Breast epithelium (tissue), 4 donors: ENCODE data around the gene ALDH3A1. TPM values are rescaled to one million over a fixed set of nuclear protein-coding genes. Genes with fewer than 3 reads are reported as not detected.
A peak's percentile ranks its signal among the peaks of the same experiment; 100 is the strongest.

Experiments
- DNase-seq, 2 donors: peaks; one replicate each; pipeline ENCODE4 v3.0.0-alpha.2; 2019; ENCODE audit warnings: low spot score in 2 of 2
- H3K27ac ChIP-seq, 2 donors: fragments of 200-600 bp; sonication (generic) in 1 of 2; one replicate each; pipeline ENCODE4 v1.5.1; 2016 to 2019; ENCODE audit warnings: mild to moderate bottlenecking in 1 of 2
- H3K27me3 ChIP-seq, 2 donors: fragments of 200-600 bp; sonication (generic) in 1 of 2; one replicate each; pipeline versions ENCODE4 v1.5.1 to v1.6.0; 2017 to 2019; ENCODE audit warnings: control low read depth in 1 of 2, mild to moderate bottlenecking in 1 of 2
- H3K36me3 ChIP-seq: fragments of 200-600 bp; one replicate; pipeline ENCODE4 v1.5.1; 2019
- H3K4me1 ChIP-seq, 2 donors: fragments of 200-600 bp; sonication (generic); one replicate each; pipeline ENCODE4 v1.5.1; 2016 to 2019; ENCODE audit warnings: control low read depth in 1 of 2
- H3K4me3 ChIP-seq, 3 donors: fragments of 200-600 bp; sonication (generic); 1 replicate in 2 of 3; 2 replicates in 1 of 3; pipeline ENCODE4 v1.5.1; 2016 to 2019; ENCODE audit warnings: mild to moderate bottlenecking in 3 of 3, moderate library complexity in 2 of 3
- H3K9me3 ChIP-seq, 2 donors: fragments of 200-600 bp; sonication (generic) in 1 of 2; one replicate each; pipeline ENCODE4 v1.5.1; 2016 to 2019; ENCODE audit warnings: control low read depth in 1 of 2
- POLR2A ChIP-seq: fragments of 450-650 bp; IDR thresholded peaks from one replicate; pipeline ENCODE4 v1.6.1; 2016; ENCODE audit warnings: antibody characterized with exemption, mild to moderate bottlenecking, moderate library complexity
- POLR2AphosphoS5 ChIP-seq, 3 donors: sonication (generic); formaldehyde crosslinking; IDR thresholded peaks; one replicate each; pipeline ENCODE4 v1.6.1; 2017; ENCODE audit warnings: antibody characterized with exemption in 3 of 3
- intact Hi-C: fragments of 100-400 bp; cut with DNase I; formaldehyde crosslinking; loops from one replicate; pipeline ENCODE4 v1.15.1; 2023; ENCODE audit warnings: low total_unique reads
- total RNA-seq, 3 donors: library from RNA; depleted of rRNA; stranded (reverse); fragments of >200 nt; gene quantifications; one replicate each; pipeline ENCODE4 v1.1.0, GENCODE V29; 2016
- TF ChIP-seq, protein P1 (sequence below), 3 donors: fragments of 450-650 bp; IDR thresholded peaks; one replicate each; pipeline ENCODE4 v1.5.1; 2016 to 2017; ENCODE audit warnings: antibody characterized with exemption in 3 of 3, mild to moderate bottlenecking in 3 of 3, moderate library complexity in 3 of 3

Gene ALDH3A1
- total RNA-seq, 3 donors from 2014 or later = 1.1 to 5.6 (median 2.0) TPM

DNA sequence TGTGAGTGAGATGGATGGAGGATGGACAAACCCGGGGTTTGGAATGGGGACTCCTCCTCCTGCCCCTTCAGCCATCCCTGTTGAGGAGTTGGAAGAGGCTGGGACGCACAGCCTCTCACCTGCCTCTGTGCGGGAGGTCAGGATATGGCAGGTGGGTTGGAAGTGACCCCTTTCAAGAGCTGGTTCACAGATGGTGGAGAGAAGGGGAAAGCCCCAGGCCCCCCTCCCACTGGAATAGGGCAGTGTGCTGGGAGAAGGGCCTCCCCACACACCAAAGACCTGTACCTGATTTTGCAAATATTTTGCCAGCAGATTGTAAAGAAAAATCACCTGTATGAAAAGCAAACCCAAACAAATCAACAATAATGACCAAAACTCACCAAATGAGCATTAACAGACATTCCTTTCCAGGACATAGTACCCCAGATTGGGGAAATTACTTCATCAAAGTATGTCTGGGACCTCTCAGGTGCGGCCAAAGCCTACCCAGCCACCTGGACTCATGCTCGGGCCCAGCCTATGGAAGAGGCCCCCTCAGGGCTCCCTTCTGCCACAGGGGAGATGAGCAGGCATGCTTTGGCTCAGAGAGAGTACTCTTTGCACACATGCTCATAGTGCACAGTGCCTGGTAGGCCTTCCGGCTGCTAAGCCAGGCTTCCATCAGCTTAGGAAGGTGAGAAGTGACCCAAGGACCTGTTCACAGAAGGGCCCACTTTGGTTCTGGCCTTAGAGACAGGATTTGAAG is 39.5 kb downstream of the ALDH3A1 start:
- no peaks in the 10 kb centered on the region for H3K27me3 ChIP-seq
- intact Hi-C loops = no loop called here
- TF ChIP-seq POLR2AphosphoS5 (IDR thresholded peaks at IDR 0.05) (no peak), POLR2A (no peak)
- TF ChIP-seq, protein P1, sequence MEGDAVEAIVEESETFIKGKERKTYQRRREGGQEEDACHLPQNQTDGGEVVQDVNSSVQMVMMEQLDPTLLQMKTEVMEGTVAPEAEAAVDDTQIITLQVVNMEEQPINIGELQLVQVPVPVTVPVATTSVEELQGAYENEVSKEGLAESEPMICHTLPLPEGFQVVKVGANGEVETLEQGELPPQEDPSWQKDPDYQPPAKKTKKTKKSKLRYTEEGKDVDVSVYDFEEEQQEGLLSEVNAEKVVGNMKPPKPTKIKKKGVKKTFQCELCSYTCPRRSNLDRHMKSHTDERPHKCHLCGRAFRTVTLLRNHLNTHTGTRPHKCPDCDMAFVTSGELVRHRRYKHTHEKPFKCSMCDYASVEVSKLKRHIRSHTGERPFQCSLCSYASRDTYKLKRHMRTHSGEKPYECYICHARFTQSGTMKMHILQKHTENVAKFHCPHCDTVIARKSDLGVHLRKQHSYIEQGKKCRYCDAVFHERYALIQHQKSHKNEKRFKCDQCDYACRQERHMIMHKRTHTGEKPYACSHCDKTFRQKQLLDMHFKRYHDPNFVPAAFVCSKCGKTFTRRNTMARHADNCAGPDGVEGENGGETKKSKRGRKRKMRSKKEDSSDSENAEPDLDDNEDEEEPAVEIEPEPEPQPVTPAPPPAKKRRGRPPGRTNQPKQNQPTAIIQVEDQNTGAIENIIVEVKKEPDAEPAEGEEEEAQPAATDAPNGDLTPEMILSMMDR (IDR thresholded peaks at IDR 0.05) = no peak
- H3K9me3 ChIP-seq = no peaks in the 10 kb centered on the region
- H3K27ac ChIP-seq = peak overlapping the region; percentile 84 to 87
- no peak overlapping the region for H3K4me3 ChIP-seq
- H3K36me3 ChIP-seq = no peaks in the 10 kb centered on the region
- peak in 1 of 2 donors; percentile 14 for DNase-seq
- no peaks in the 10 kb centered on the region for H3K4me1 ChIP-seq

DNA sequence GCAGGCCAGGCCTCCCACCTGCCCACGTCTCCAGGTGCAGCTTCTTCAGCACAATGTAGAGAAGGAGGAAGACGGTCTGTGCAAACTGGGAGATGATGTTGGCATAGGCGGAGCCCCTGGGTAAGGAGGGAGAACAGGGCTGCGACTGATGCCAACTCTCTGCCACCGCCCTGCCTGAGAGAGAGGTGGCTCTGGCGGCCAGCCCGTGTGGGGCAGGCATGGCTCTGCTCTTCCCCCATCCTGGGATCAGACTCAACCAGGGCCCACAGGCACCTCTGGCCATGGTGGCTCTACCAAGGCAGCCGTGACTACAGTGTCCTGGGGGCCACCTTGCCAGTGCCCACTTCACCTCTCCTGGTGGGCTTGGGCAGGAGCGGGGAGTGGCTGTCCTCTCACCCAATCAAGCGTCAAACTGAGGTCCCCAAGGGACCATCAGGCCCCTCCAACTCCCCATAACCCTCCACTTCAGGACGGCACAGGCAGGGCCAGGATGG is 40.3 kb downstream of the ALDH3A1 start:
- no peaks in the 10 kb centered on the region for H3K36me3 ChIP-seq
- DNase-seq = peak in 1 of 2 donors; percentile 77
- no peaks in the 10 kb centered on the region for H3K4me1 ChIP-seq
- H3K4me3 ChIP-seq = no peak overlapping the region
- no peaks in the 10 kb centered on the region for H3K27me3 ChIP-seq
- H3K9me3 ChIP-seq = no peaks in the 10 kb centered on the region
- TF ChIP-seq, protein P1 (IDR thresholded peaks at IDR 0.05) = no peak
- TF ChIP-seq POLR2AphosphoS5 (IDR thresholded peaks at IDR 0.05) (no peak), POLR2A (no peak)
- H3K27ac ChIP-seq = peak overlapping the region; percentile 84 to 87
- intact Hi-C loops = no loop called here

DNA sequence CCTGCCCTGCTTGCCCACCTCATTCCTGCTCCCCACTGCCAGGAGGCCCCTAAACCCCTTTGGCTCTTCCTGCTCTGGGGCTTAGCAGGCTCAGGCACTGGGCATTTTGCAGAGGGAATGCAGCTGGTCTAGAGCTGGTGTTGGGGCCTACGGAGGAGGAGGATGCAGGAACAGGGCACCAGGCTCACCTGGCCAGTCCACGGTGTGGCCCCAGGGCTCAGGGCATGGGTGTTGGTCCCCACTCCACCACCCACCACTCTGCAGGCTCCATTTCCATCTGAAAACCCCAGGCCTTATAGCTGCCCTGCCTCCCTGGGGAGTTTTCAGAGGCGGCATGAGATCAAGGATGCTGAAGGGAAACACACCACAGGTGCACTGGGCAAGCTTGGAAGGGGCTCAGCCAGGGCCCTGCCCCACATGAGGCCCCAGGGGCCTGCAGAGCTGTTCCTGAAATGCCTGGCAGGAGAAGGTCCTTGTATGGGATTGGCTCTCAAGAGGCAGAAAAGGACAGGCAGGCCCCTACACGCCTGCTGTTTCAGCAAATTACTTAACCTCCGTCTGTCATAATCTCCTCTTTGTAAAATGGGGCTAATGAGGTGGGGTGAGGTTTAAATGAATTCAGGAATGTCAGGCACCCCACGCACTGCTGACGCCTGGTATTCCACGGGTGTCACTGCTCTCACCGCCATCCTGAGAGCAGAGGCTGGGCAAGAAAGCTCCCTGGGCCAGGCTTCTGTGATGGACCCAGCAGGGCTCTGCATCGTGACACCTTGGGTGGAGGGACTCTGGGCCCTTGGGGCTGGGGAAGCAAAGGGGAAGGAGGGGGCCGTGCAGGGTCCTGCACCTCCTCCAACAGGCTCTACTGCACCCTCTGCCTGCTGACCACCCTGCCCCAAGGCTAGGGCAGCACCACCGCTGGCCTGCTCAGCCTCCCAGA is 41.0 kb downstream of the ALDH3A1 start:
- TF ChIP-seq POLR2A (no peak), POLR2AphosphoS5 (IDR thresholded peaks at IDR 0.05) (peak in 1 of 3 donors; percentile 29)
- TF ChIP-seq, protein P1 (IDR thresholded peaks at IDR 0.05) = no peak
- peak overlapping the region; percentile 84 to 87 for H3K27ac ChIP-seq
- intact Hi-C loops = no loop called here
- no peaks in the 10 kb centered on the region for H3K9me3 ChIP-seq
- H3K27me3 ChIP-seq = no peaks in the 10 kb centered on the region
- H3K4me3 ChIP-seq = no peak overlapping the region
- peak in 1 of 2 donors; percentile 89 for DNase-seq
- H3K4me1 ChIP-seq = no peaks in the 10 kb centered on the region
- no peaks in the 10 kb centered on the region for H3K36me3 ChIP-seq

DNA sequence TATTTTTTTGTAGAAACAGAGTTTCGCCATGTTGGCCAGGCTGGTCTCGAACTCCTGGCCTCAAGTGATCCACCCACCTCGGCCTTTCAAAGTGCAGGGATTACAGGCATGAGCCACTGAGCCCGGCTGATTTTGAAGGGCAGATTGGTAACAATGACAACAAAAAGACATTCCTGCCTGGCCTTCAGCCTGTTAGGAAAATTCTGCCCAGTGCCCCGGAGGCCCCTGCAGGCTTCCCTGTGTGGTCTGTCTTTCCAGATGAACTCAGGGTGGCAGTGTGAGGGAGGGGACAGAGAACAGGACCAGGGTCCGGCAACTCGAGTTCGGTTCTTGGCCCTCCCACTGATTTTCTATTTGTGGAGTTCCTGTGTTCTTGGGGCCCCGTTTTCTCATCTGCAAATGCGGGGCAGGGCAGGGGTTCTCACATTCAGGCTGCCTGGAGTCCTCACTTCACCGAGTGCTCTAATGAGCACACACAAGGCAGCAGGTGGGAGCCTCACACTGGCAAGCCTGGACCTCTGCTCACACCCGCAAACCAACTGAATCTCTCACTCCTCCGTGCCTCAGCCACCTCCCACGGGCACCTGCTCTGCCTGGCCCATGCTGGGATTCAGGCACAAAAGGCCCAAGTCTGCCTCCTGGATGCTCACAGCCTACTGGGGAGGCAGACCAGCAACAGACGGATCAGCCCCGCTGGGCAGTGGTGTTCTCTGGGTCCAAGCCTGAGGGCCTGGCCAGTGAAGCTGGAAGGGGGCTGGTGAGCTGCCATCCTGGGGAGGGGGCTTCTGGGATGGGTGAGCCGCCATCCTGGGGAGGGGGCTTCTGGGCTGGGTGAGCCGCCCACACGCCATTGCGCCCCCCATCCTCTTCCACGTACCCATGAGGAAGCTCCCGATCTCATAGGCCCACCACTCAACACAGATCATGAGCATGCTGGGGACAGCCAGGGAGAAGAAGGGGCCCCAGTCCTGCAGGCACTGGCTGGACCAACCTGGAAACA is 42.0 kb downstream of the ALDH3A1 start:
- no peaks in the 10 kb centered on the region for H3K36me3 ChIP-seq
- intact Hi-C loops = no loop called here
- H3K9me3 ChIP-seq = no peaks in the 10 kb centered on the region
- DNase-seq = peak in 1 of 2 donors; percentile 18
- no peak overlapping the region for H3K4me3 ChIP-seq
- peak overlapping the region; percentile 69 to 70 for H3K27ac ChIP-seq
- H3K27me3 ChIP-seq = no peaks in the 10 kb centered on the region
- no peak for TF ChIP-seq POLR2A
- TF ChIP-seq, protein P1 (IDR thresholded peaks at IDR 0.05) = no peak
- TF ChIP-seq POLR2AphosphoS5 (IDR thresholded peaks at IDR 0.05) = no peak
- no peaks in the 10 kb centered on the region for H3K4me1 ChIP-seq
